OCI-LY7 (cell line): Measurements from ENCODE around the gene CKLF.

Source experiments
- CTCF ChIP-seq: fragments of 200-600 bp; sonication (generic); conservative IDR thresholded peaks from 2 replicates; pipeline ENCODE4 v1.5.1; 2014; ENCODE audit warnings: mild to moderate bottlenecking, antibody characterized with exemption, low read length, moderate library complexity, mixed read lengths
- EZH2phosphoT487 ChIP-seq: fragments of 200-600 bp; sonication (generic); IDR thresholded peaks from 2 replicates; pipeline ENCODE4 v1.6.1; 2018; ENCODE audit warnings: low read depth, borderline replicate concordance, mild to moderate bottlenecking, mixed run types, antibody characterized with exemption, low read length, moderate library complexity, mixed read lengths

GRCh38 chr16:66604376-66605176, 52.2 kb downstream of the CKLF start, which contains the start of gene CMTM3:
- TF ChIP-seq CTCF = peak; percentile 76
- TF ChIP-seq EZH2phosphoT487 = no peak
